Measurements from ENCODE around the gene RNF183.
"Not testable (repeated sequence)": the region's sequence is repeated elsewhere in the genome, so short reads cannot be mapped to it uniquely, and the experiment has no call there.

The RNF183 gene

DNA sequence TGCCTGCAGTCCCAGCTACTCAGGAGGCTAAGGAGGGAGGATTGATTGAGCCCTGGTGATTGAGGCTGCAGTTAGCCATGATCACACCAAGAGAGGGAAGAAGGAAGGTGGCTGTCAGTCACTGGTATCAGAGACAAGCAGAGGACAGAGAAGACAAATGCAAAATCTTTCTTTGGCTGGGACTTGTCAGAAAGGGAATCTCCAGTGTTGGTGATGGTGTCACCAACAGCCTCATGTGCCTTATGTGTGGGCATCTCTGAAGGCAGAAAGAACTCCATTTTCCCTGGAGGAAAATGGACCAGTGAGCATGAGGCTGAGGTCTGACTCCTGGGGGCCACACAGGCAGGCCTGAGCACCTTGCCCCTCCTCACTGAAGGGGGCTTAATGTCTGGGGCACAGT, 12.1 kb upstream of the RNF183 start:
- no peak for DNase-seq

- DNase-seq: no peak
Measured at GRCh38 chr9:113313261-113313660, 10.1 kb upstream of the RNF183 start.

GRCh38 chr9:113311961-113312360, 8.8 kb upstream of the RNF183 start:
- DNase-seq: no peak

GRCh38 chr9:113310538-113310937, 7.4 kb upstream of the RNF183 start:
- DNase-seq: no peak

DNA sequence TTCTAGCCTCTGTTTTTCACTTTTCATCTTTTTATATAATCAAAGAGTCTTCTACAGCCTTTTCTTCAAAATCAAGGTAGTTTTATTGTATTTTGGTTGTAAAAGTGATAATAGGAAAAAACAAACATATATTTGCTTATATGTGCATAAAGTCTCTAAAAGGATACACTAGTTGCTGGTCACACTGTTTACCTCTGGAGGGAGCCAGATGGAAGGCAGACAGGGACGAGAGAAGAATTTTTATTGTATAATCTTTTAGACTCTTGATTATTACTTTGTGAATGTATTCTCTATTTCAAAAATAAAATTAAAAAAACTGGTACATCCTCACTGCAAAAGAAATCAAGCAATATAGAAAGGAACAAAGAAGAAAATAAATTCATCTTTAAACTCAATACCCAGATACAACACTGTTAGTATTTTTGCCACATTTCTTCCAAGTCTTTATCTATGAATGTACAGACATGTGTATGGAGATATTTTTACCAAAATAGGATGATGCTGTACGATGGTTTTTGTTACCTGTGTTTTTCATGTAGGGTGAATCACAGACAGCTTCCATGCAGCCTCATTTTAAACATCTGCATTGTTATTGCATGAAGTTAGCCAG, 6.1 kb upstream of the RNF183 start:
- DNase-seq: no peak

DNA sequence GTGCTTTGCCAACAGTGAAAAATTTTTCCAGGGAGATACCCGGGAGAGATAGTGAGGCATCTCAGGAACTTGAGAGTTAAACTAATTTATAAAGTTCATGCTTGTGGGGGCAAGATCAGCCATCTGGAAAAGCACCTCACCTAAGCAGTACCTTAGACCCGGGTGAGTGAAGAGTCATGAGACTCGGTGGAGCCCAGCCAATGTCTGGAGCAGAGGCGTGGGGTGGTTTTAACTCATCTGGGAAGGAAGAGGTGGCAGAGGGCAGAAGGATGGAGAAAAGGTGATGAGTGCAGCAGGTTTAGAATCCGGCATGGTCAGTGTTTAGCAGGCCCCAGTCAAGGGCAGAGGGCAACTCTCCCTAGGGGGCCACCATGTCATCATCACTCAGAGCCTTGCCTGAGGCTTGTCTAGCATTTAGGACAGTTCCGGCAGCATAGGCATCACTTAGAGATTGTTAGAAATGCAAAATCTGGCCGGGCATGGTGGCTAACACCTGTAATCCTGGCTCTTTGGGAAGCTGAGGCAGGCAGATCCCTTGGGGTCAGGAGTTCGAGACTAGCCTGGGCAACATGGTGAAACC, 4.3 kb upstream of the RNF183 start:
- DNase-seq: no peak

GRCh38 chr9:113306566-113306965, 3.4 kb upstream of the RNF183 start:
- no peak for DNase-seq

GRCh38 chr9:113301548-113301947, 1.6 kb downstream of the RNF183 start:
- no peak for DNase-seq

GRCh38 chr9:113299800-113300292, 3.3 kb downstream of the RNF183 start:
- no peak for DNase-seq

DNA sequence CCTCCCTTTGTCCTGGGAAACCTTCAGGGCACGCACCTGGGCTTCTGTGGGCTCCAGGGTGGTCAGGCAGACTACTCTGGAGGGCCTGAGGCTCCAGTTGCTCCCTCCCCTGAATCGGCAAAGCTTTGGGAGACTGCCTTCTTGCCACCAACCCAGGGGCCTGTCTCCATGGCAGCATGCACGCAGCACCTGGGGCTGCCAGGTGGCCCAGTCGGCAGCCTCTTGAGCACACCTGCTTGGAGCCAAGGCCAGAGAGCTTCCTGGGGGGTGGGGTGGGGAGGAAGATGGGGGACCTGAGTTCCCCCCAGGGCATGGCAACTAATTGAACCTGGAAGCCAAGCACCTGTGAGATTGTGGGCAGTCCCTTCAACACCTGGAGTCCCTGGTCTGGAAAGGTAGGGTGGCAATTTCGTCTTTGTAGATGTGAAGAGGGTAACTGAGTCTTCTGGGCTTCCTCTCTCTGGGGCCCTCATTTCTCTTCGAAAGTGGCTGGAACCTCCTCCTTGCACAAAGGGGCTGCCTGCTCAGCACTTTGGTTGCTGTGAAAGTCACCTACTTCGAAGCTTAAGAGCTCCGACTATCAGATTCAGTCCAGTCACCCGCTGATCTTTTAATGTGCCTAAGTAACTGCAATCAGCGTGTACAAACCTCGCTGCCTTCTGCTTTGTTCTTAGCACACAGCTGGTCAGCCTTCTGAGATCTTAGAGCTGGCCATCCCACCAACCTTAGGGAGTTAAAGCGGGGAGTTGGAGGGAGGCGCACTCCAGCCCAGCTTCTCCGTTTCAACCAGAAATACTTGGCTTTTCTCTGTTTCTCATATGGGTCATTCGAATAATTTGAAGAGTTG, 4.0 kb downstream of the RNF183 start:
- DNase-seq: no peak

GRCh38 chr9:113298311-113298710, 4.9 kb downstream of the RNF183 start:
- DNase-seq: no peak

- DNase-seq: no peak
Measured at GRCh38 chr9:113296796-113297558, 6.2 kb downstream of the RNF183 start.

DNA sequence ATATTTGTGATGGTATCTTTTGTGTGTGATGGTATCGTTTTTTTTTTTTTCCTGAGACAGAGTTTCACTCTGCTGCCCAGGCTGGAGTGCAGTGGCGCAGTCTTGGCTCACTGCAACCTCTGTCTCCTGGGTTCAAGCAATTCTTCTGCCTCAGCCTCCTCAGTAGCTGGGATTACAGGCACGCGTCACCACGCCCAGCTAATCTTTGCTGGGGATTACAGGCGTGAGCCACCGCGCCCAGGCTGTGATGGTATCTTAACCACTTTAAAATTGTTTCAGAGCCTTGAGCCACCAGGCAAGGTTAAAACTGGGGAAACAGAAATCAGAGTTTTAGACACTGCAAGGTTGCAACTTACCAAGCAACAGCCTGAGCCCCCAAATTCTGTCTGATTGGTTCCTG, 6.9 kb downstream of the RNF183 start:
- DNase-seq: not testable (repeated sequence)

GRCh38 chr9:113293285-113293878, 9.8 kb downstream of the RNF183 start:
- no peak for DNase-seq

GRCh38 chr9:113290052-113290607, 13.0 kb downstream of the RNF183 start:
- DNase-seq: no peak

- DNase-seq: no peak
Measured at GRCh38 chr9:113289091-113289490, 14.1 kb downstream of the RNF183 start.

DNA sequence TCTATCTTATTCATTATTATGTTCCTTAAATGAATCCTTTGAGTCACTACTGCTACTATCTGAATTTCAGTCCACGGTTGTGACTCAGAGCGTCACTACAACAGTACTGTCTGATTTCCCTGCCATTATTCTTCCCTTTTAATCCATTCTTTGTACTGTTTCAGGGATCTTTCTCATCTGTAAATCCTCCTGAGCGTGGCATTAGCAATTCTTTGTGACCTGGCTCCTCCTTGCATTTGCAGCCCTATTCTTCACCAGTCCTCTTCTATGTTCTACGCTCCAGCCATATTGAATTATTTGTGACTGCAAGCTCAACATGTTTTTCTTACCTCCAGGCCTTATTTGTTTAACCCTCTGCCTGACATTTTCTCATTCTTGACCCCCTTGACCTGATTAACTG, 21.8 kb downstream of the RNF183 start:
- no peak for DNase-seq

GRCh38 chr9:113278840-113279239, 24.3 kb downstream of the RNF183 start:
- DNase-seq: no peak

DNA sequence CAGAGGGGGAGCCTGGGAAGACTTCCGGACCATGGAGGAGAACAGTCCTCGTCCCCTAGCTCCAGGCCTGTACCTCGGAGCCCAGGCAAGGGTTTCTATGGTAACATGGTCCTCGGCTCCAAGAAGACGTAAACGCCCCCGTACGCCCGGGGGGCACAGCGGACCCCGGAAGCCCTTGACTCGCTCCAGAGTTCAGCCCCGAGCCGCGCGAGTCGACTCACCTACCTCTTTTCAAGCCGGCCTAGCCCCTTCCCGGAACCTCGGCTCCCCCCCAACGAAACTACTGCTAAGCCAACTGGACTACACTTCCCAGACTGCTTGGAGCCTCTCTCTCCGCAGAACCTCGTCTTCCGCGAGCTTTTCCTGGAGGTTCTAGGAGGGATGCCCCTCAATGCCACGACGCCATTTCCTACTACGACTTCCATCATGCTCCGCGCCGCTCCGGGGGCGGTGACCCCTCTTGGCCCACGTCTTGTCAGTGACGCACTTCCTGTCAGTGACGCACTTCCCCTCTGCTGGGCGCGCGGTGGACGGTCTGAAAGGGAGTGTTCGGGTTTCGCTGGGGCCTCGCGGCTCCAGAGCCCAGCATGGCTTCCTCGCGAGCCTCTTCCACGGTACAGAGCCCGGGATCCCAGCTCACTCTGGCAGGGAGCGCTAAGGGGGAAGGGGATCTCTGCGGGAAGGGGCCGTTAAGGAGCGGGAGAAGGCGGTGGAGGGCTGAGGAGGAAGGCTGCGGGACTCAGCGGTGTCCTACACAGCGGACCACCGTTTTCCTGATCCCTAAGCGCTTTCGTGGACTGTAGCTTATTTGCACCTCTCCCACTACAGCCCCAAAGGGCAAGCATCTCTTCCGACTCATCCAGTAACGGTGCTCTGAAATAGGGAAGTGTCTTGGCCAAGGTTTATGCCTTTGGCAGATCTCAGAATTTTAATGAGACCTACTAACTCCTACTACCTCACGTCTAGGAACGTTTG, 27.7 kb downstream of the RNF183 start, which contains the start of the genes CDC26 and PRPF4:
TSS of gene CDC26 (minus strand) at position 416 of the 975 bp plus-strand sequence. CDS start 3,065 bp downstream, outside the sequence.
TSS of gene PRPF4 (plus strand) at position 502 of the 975 bp plus-strand sequence. CDS start at position 588, 86 bp downstream.
- peak; percentile 93 to 95 for DNase-seq

GRCh38 chr9:113274474-113275156, 28.6 kb downstream of the RNF183 start:
- DNase-seq: no peak
